OCI-LY7 (cell line): ENCODE measurements around the gene KCNMA1. TPM values are rescaled to one million over a fixed set of nuclear protein-coding genes. Genes with fewer than 3 reads are reported as not detected.

Experiments used
- BruUV-seq: library from RNA; stranded (reverse); fragments of 400-500 nt; replicated peaks from 2 replicates; lab custom pipeline; 2021; lab: Mats Ljungman, UMichigan
- CTCF ChIA-PET: fragments of 300-600 bp; sonication (Branson Sonifier 250); formaldehyde crosslinking; loops from one replicate; lab custom pipeline; 2022; ENCODE audit warnings: antibody characterized with exemption; ENCODE audit not compliant: unreplicated experiment; lab: Charles Lee
- POLR2A ChIA-PET: fragments of 300-600 bp; sonication (Branson Sonifier 250); formaldehyde crosslinking; loops from one replicate; lab custom pipeline; 2022; ENCODE audit warnings: antibody characterized with exemption; lab: Charles Lee
- DNase-seq: peaks from one replicate; pipeline ENCODE4 v3.0.0-alpha.2; 2015; ENCODE audit warnings: low spot score
- H2AFZ ChIP-seq: fragments of 200-600 bp; sonication (generic), shearing (Covaris generic); 2 replicates; pipeline ENCODE4 v1.6.1; 2014; ENCODE audit warnings: mild to moderate bottlenecking, antibody characterized with exemption, low read length, moderate library complexity
- H3K27ac ChIP-seq: fragments of 200-600 bp; sonication (generic); 2 replicates; pipeline ENCODE4 v1.5.1; 2014; ENCODE audit warnings: mixed run types, low read depth, mild to moderate bottlenecking, moderate library complexity, low read length, inconsistent platforms; ENCODE audit not compliant: poor library complexity, severe bottlenecking
- H3K36me3 ChIP-seq: fragments of 200-600 bp; sonication (generic); 2 replicates; pipeline ENCODE4 v1.6.1; 2014; ENCODE audit warnings: mild to moderate bottlenecking, antibody characterized with exemption, low read length, moderate library complexity, mixed read lengths; ENCODE audit not compliant: insufficient read depth
- H3K4me1 ChIP-seq: fragments of 200-600 bp; sonication (generic); 2 replicates; pipeline ENCODE4 v1.5.1; 2014; ENCODE audit warnings: mild to moderate bottlenecking, low read length; ENCODE audit not compliant: insufficient read depth, poor library complexity, severe bottlenecking
- H3K4me2 ChIP-seq: fragments of 200-600 bp; sonication (generic); 2 replicates; pipeline ENCODE4 v1.6.1; 2014; ENCODE audit warnings: mild to moderate bottlenecking, low read length
- H3K4me3 ChIP-seq: fragments of 200-600 bp; sonication (generic); 2 replicates; pipeline ENCODE4 v1.5.1; 2014; ENCODE audit warnings: mild to moderate bottlenecking, low read depth, low read length; ENCODE audit not compliant: poor library complexity, severe bottlenecking
- H3K79me2 ChIP-seq: fragments of 200-600 bp; sonication (generic); 2 replicates; pipeline ENCODE4 v1.6.1; 2016; ENCODE audit warnings: low read depth, mild to moderate bottlenecking, low read length, moderate library complexity, mixed read lengths; ENCODE audit not compliant: insufficient read depth
- H3K9me2 ChIP-seq: fragments of 200-600 bp; sonication (generic); 2 replicates; pipeline ENCODE4 v1.6.1; 2016; ENCODE audit warnings: mild to moderate bottlenecking, low read length, mixed read lengths; ENCODE audit not compliant: insufficient read depth
- H3K9me3 ChIP-seq: fragments of 200-600 bp; sonication (generic); 2 replicates; pipeline ENCODE4 v1.6.1; 2014; ENCODE audit warnings: mild to moderate bottlenecking, mixed run types, low read length, mixed read lengths
- H4K20me1 ChIP-seq: fragments of 200-600 bp; sonication (generic); 2 replicates; pipeline ENCODE4 v1.6.1; 2014; ENCODE audit warnings: mild to moderate bottlenecking, antibody characterized with exemption, low read length, moderate library complexity, mixed read lengths; ENCODE audit not compliant: insufficient read depth
- CTCF ChIP-seq: fragments of 200-600 bp; sonication (generic); conservative IDR thresholded peaks from 2 replicates; pipeline ENCODE4 v1.5.1; 2014; ENCODE audit warnings: mild to moderate bottlenecking, antibody characterized with exemption, low read length, moderate library complexity, mixed read lengths
- EZH2phosphoT487 ChIP-seq: fragments of 200-600 bp; sonication (generic); IDR thresholded peaks from 2 replicates; pipeline ENCODE4 v1.6.1; 2018; ENCODE audit warnings: low read depth, borderline replicate concordance, mild to moderate bottlenecking, mixed run types, antibody characterized with exemption, low read length, moderate library complexity, mixed read lengths
- intact Hi-C: fragments of 100-400 bp; cut with micrococcal nuclease; formaldehyde crosslinking; loops from one replicate; pipeline ENCODE4 v1.10.0; 2022; ENCODE audit not compliant: unreplicated experiment
- total RNA-seq, 2 experiments: library from RNA; depleted of rRNA in 1 of 2; stranded (reverse); fragments of >200 nt in 1 of 2; shearing (Covaris generic) in 1 of 2; gene quantifications; 2 replicates each; pipeline ENCODE4 v1.2.3, GENCODE V29; 2014 to 2022

The KCNMA1 gene
- total RNA-seq, 2 experiments from 2014 or later: not detected

GRCh38 chr10:77526868-77527617 is 110.6 kb downstream of the KCNMA1 start:
- H3K79me2 ChIP-seq: no peaks in the 10 kb centered on the region
- BruUV-seq: no TSS peak
- H2AFZ ChIP-seq: no peak overlapping the region
- no peak for TF ChIP-seq CTCF
- no peak for TF ChIP-seq EZH2phosphoT487
- ChIA-PET CTCF (no interaction called here), POLR2A (no interaction called here)
- H3K36me3 ChIP-seq: no peaks in the 10 kb centered on the region
- H3K4me3 ChIP-seq: no peak overlapping the region
- no peaks in the 10 kb centered on the region for H3K4me1 ChIP-seq
- H3K9me3 ChIP-seq: no peaks in the 10 kb centered on the region
- no peak for DNase-seq
- no peak overlapping the region for H3K27ac ChIP-seq
- intact Hi-C loops: no loop called here
- no peaks in the 10 kb centered on the region for H4K20me1 ChIP-seq
- no peaks in the 10 kb centered on the region for H3K9me2 ChIP-seq
- no peak overlapping the region for H3K4me2 ChIP-seq

- ChIA-PET CTCF (no interaction called here), POLR2A (no interaction called here)
- no peaks in the 10 kb centered on the region for H3K79me2 ChIP-seq
- no peak overlapping the region for H3K4me2 ChIP-seq
- no peaks in the 10 kb centered on the region for H4K20me1 ChIP-seq
- no peak for DNase-seq
- intact Hi-C loops: no loop called here
- no peak for TF ChIP-seq EZH2phosphoT487
- TF ChIP-seq CTCF: no peak
- H3K4me1 ChIP-seq: no peaks in the 10 kb centered on the region
- H3K4me3 ChIP-seq: no peak overlapping the region
- no peaks in the 10 kb centered on the region for H3K9me3 ChIP-seq
- H3K27ac ChIP-seq: no peak overlapping the region
- BruUV-seq: no TSS peak
- no peaks in the 10 kb centered on the region for H3K9me2 ChIP-seq
- H3K36me3 ChIP-seq: no peaks in the 10 kb centered on the region
- no peak overlapping the region for H2AFZ ChIP-seq
Observed at GRCh38 chr10:77524281-77524711, 113.3 kb downstream of the KCNMA1 start.

GRCh38 chr10:77522268-77522809 is 115.3 kb downstream of the KCNMA1 start:
- Histone ChIP-seq H3K4me3 (no peak overlapping the region), H4K20me1 (no peaks in the 10 kb centered on the region), H3K9me3 (no peaks in the 10 kb centered on the region), H3K9me2 (no peaks in the 10 kb centered on the region), H3K79me2 (no peaks in the 10 kb centered on the region), H3K27ac (no peak overlapping the region), H3K36me3 (no peaks in the 10 kb centered on the region), H3K4me2 (no peak overlapping the region), H3K4me1 (no peaks in the 10 kb centered on the region), H2AFZ (no peak overlapping the region)
- no TSS peak for BruUV-seq
- no peak for DNase-seq
- CTCF ChIA-PET: no interaction called here
- TF ChIP-seq CTCF (no peak), EZH2phosphoT487 (no peak)
- POLR2A ChIA-PET: no interaction called here
- intact Hi-C loops: no loop called here
